HepG2 (cell line): ENCODE results near the gene DCAF15. TPM values are rescaled to one million over a fixed set of nuclear protein-coding genes. Genes with fewer than 3 reads are reported as not detected.

Source experiments
- ATAC-seq: fragments of 200-7000 bp; cut with Tn5 transposase; 3 replicates; pipeline ENCODE4 v1.9.1; 2020; ENCODE audit warnings: mild to moderate bottlenecking, moderate library complexity
- BruUV-seq: library from RNA; stranded (reverse); fragments of 400-500 nt; replicated peaks from 2 replicates; lab custom pipeline; 2021; lab: Mats Ljungman, UMichigan
- CTCF ChIA-PET: fragments of 300-600 bp; formaldehyde crosslinking; extraction: SDS; loops from one replicate; lab custom pipeline; 2021; ENCODE audit warnings: low total read pairs, inconsistent platforms, low intra/inter-chr PET ratio; lab: Yijun Ruan, JAX
- POLR2A ChIA-PET: fragments of 350-600 bp; sonication (Branson Sonifier 250); formaldehyde crosslinking; loops from one replicate; lab custom pipeline; 2020; ENCODE audit warnings: antibody characterized with exemption, inconsistent platforms; lab: Yijun Ruan, JAX
- DNase-seq: peaks from one replicate; pipeline ENCODE4 v3.0.0-alpha.2; 2015; ENCODE audit warnings: low spot score
- FAIRE-seq: peaks from 3 replicates; lab custom pipeline; 2011; peaks lifted over from hg19 to GRCh38; lab: Jason Lieb, UNC
- H2AFZ ChIP-seq: one replicate; pipeline ENCODE4 v1.6.1; 2011; ENCODE audit warnings: low read length, inconsistent platforms
- H3K27ac ChIP-seq: fragments of 300-600 bp; 3 replicates; pipeline ENCODE4 v1.8.0; 2011; ENCODE audit warnings: mixed run types, mild to moderate bottlenecking, mixed read lengths, low read length, inconsistent platforms; ENCODE audit not compliant: insufficient read depth; ENCODE audit errors: extremely low read length
- H3K27me3 ChIP-seq, 2 experiments: fragments of 200-600 bp in 1 of 2; 2 replicates in 1 of 2; 3 replicates in 1 of 2; pipeline versions ENCODE4 v1.6.0 to v1.8.0; 2011; ENCODE audit warnings: low read length in 2 of 2, mild to moderate bottlenecking in 2 of 2, moderate library complexity in 2 of 2, inconsistent platforms in 1 of 2; ENCODE audit not compliant: insufficient read depth in 2 of 2, control insufficient read depth in 1 of 2
- H3K36me3 ChIP-seq, 2 experiments: fragments of 200-600 bp in 1 of 2; replicated peaks in 1 of 2; 2 replicates in 1 of 2; 3 replicates in 1 of 2; pipeline versions ENCODE4 v1.5.1 to v1.8.0; 2011; ENCODE audit warnings: low read length in 2 of 2, inconsistent platforms in 1 of 2; ENCODE audit not compliant: insufficient read depth in 2 of 2, control insufficient read depth in 1 of 2
- H3K4me1 ChIP-seq: 2 replicates; pipeline ENCODE4 v1.5.1; 2012; ENCODE audit warnings: low read length, inconsistent platforms; ENCODE audit not compliant: insufficient read depth
- H3K4me2 ChIP-seq: 2 replicates; pipeline ENCODE4 v1.6.0; 2011; ENCODE audit warnings: low read depth, low read length, inconsistent platforms
- H3K4me3 ChIP-seq, 3 experiments: fragments of 200-600 bp in 1 of 3; sonication (generic), shearing (Covaris generic) in 1 of 3; replicated peaks in 1 of 3; 2 replicates each; pipeline ENCODE4 v1.5.1; 2011 to 2016; ENCODE audit warnings: low read length in 3 of 3, inconsistent platforms in 2 of 3, low read depth in 2 of 3, mild to moderate bottlenecking in 2 of 3, control low read depth in 1 of 3, mixed read lengths in 1 of 3; ENCODE audit not compliant: insufficient read depth in 1 of 3
- H3K79me2 ChIP-seq: one replicate; pipeline ENCODE4 v1.6.1; 2011; ENCODE audit warnings: low read length, inconsistent platforms; ENCODE audit not compliant: insufficient read depth
- H3K9ac ChIP-seq: 2 replicates; pipeline ENCODE4 v1.6.0; 2011; ENCODE audit warnings: mild to moderate bottlenecking, low read depth, low read length, inconsistent platforms; ENCODE audit not compliant: insufficient read depth
- H3K9me3 ChIP-seq: 2 replicates; pipeline ENCODE4 v1.5.1; 2012; ENCODE audit warnings: mild to moderate bottlenecking, low read length
- H4K20me1 ChIP-seq: 2 replicates; pipeline ENCODE4 v1.6.0; 2011; ENCODE audit warnings: inconsistent platforms, mild to moderate bottlenecking, low read length, moderate library complexity; ENCODE audit not compliant: insufficient read depth
- ARID2 ChIP-seq: sonication (generic); formaldehyde crosslinking; IDR thresholded peaks from 2 replicates; pipeline ENCODE4 v1.8.1; 2022; ENCODE audit warnings: mild to moderate bottlenecking, missing genetic modification reagents, borderline replicate concordance
- ZNF225 ChIP-seq: sonication (generic); formaldehyde crosslinking; IDR thresholded peaks from 2 replicates; pipeline ENCODE4 v1.4.0; 2020; ENCODE audit warnings: mild to moderate bottlenecking, missing genetic modification reagents
- ZNF597 ChIP-seq: sonication (generic); formaldehyde crosslinking; IDR thresholded peaks from 2 replicates; pipeline ENCODE4 v1.5.0; 2020; ENCODE audit warnings: missing genetic modification reagents
- ZSCAN25 ChIP-seq: sonication (generic); formaldehyde crosslinking; IDR thresholded peaks from 2 replicates; pipeline ENCODE4 v1.8.0; 2022; ENCODE audit warnings: mild to moderate bottlenecking, missing genetic modification reagents
- WGBS: methylation state at CpG from one replicate; pipeline ENCODE4 v1.1.6; 2017; ENCODE audit warnings: low lambda C conversion rate; 5-methylcytosine and 5-hydroxymethylcytosine counted together
- in situ Hi-C: cut with HindIII; loops from 2 replicates; pipeline ENCODE4 v1.10.0; 2017; ENCODE audit warnings: low pct_unique_long_range_greater_than_20kb; ENCODE audit not compliant: extremely low pct_ligation_motif_present
- intact Hi-C: fragments of 100-400 bp; cut with micrococcal nuclease; formaldehyde crosslinking; loops from one replicate; pipeline ENCODE4 v1.10.0; 2022; ENCODE audit not compliant: unreplicated experiment
- polyA plus RNA-seq, 8 experiments: library from polyadenylated mRNA; depleted of rRNA in 3 of 8; stranded (reverse) in 7 of 8; unstranded in 1 of 8; fragments of >200 nt; fragmentation: Illumina TruSeq in 4 of 8; extraction: Trizol in 4 of 8; gene quantifications; 2 replicates each; pipeline versions ENCODE4 v1.2.1 to v1.2.3, GENCODE V29; 2011 to 2016; ENCODE audit warnings: low read depth in 4 of 8, missing spikeins in 1 of 8, mixed read lengths in 1 of 8; ENCODE audit not compliant: insufficient read depth in 1 of 8
- total RNA-seq, 5 experiments: library from RNA; depleted of rRNA; stranded (reverse); fragments of >200 nt; fragmentation: Illumina TruSeq; extraction: Trizol; gene quantifications; 2 replicates each; pipeline ENCODE4 v1.2.3, GENCODE V29; 2016; ENCODE audit warnings: low read depth in 1 of 5

DCAF15 gene
- total and polyA plus RNA-seq, 2 of the 13 experiments (the other 11 are each of a cell fraction or from before 2014, with no cell fraction given), result 13.6 to 14.0 TPM

GRCh38 chr19:13937479-13938300 is 14.6 kb upstream of the DCAF15 start:
- intact Hi-C loops, result no loop called here
- Histone ChIP-seq H2AFZ (no peak overlapping the region), H3K4me3 (peak overlapping the region in 1 of 3 experiments; percentile 16; a peak in 1 of 6 replicates)
- TF ChIP-seq ARID2 (CRISPR knock-in tag) (no peak), ZSCAN25 (CRISPR knock-in tag) (peak; percentile 69), ZNF225 (CRISPR knock-in tag) (0 out of 2 replicates have a peak, but pooled peaks have one; percentile 27), ZNF597 (CRISPR knock-in tag) (no peak)
- TF ChIP-seq, all 625 proteins: peak for 2
- Histone ChIP-seq H3K4me1 (peaks cover 12% of the 10 kb centered on the region), H3K27me3 (peaks cover 4 to 20% of the 10 kb centered on the region in 2 experiments; a peak in 3 of 5 replicates), H3K27ac (no peak overlapping the region), H3K36me3 (no peaks in the 10 kb centered on the region), H3K79me2 (no peaks in the 10 kb centered on the region), H3K9me3 (no peaks in the 10 kb centered on the region), H4K20me1 (no peaks in the 10 kb centered on the region), H3K9ac (no peak overlapping the region), H3K4me2 (peak overlapping the region; percentile 32)
- in situ Hi-C loops, result no loop called here
- no peak for FAIRE-seq
- POLR2A ChIA-PET, result interaction anchor here (0.6 kb wide), 1 partner anchor 481 kb away, joined by 4 read pairs; no protein-coding TSS in a partner anchor
- WGBS, result 12% methylated on average over 8 of the region's 29 CpGs
- DNase-seq, result no peak
- BruUV-seq, result no TSS peak
- 0 out of 3 replicates have a peak, but pooled peaks have one; percentile 17 for ATAC-seq
- CTCF ChIA-PET, result no interaction called here
